HEK293 (cell line): ENCODE data around the gene ZNF652.

Source experiments
- CTCF ChIA-PET: fragments of 350-600 bp; formaldehyde crosslinking; extraction: SDS; loops from one replicate; lab custom pipeline; 2021; ENCODE audit warnings: antibody characterized with exemption; lab: Yijun Ruan, JAX
- POLR2A ChIA-PET: fragments of 300-600 bp; formaldehyde crosslinking; extraction: SDS; loops from one replicate; lab custom pipeline; 2020; ENCODE audit warnings: antibody characterized with exemption, inconsistent platforms; lab: Yijun Ruan, JAX
- H3K27ac ChIP-seq: fragments of 200-500 bp; sonication (Bioruptor generic); 2 replicates; pipeline ENCODE4 v1.5.1; 2014; ENCODE audit warnings: low read depth, low read length, control low read depth, inconsistent platforms; ENCODE audit errors: extremely low read depth
- H3K36me3 ChIP-seq, 2 experiments: fragments of 200-500 bp in 1 of 2; sonication (Bioruptor generic) in 1 of 2; 1 replicate in 1 of 2; 2 replicates in 1 of 2; pipeline ENCODE4 v1.5.1; 2014 to 2017; ENCODE audit warnings: inconsistent platforms in 2 of 2, low read length in 2 of 2; ENCODE audit not compliant: control insufficient read depth in 2 of 2, insufficient read depth in 1 of 2
- H3K4me1 ChIP-seq: fragments of 200-500 bp; sonication (Bioruptor generic); 2 replicates; pipeline ENCODE4 v1.5.1; 2014; ENCODE audit warnings: mild to moderate bottlenecking, low read length, inconsistent platforms; ENCODE audit not compliant: control insufficient read depth, insufficient read depth
- H3K4me3 ChIP-seq: 2 replicates; pipeline ENCODE4 v1.5.1; 2011; ENCODE audit warnings: low read depth, mild to moderate bottlenecking, control low read depth, low read length, moderate library complexity
- H3K9me3 ChIP-seq: fragments of 200-500 bp; sonication (Bioruptor generic); 2 replicates; pipeline ENCODE4 v1.5.1; 2014; ENCODE audit warnings: low read depth, low read length, inconsistent platforms; ENCODE audit not compliant: control insufficient read depth, insufficient read depth
- OVOL3 ChIP-seq: fragments of 450-650 bp; formaldehyde crosslinking; IDR thresholded peaks from 2 replicates; pipeline ENCODE4 v1.5.1; 2016; ENCODE audit warnings: missing biosample characterization, missing genetic modification characterization
- SCRT2 ChIP-seq: fragments of 450-650 bp; formaldehyde crosslinking; IDR thresholded peaks from 2 replicates; pipeline ENCODE4 v1.5.1; 2016; ENCODE audit warnings: missing biosample characterization, missing genetic modification characterization
- ZBTB20 ChIP-seq: fragments of 450-650 bp; formaldehyde crosslinking; IDR thresholded peaks from 2 replicates; pipeline ENCODE4 v1.5.1; 2016; ENCODE audit warnings: missing biosample characterization, missing genetic modification characterization
- ZEB2 ChIP-seq: fragments of 450-650 bp; formaldehyde crosslinking; IDR thresholded peaks from 2 replicates; pipeline ENCODE4 v1.5.1; 2016; ENCODE audit warnings: missing biosample characterization, missing genetic modification characterization
- ZIC2 ChIP-seq: fragments of 450-650 bp; formaldehyde crosslinking; IDR thresholded peaks from 2 replicates; pipeline ENCODE4 v1.5.1; 2016; ENCODE audit warnings: missing biosample characterization, missing genetic modification characterization
- ZNF266 ChIP-seq: fragments of 450-650 bp; formaldehyde crosslinking; IDR thresholded peaks from 2 replicates; pipeline ENCODE4 v1.5.1; 2016; ENCODE audit warnings: missing biosample characterization, missing genetic modification characterization, low read depth
- ZNF274 ChIP-seq, 2 experiments: fragments of 200-500 bp in 1 of 2; fragments of 450-650 bp in 1 of 2; sonication (Bioruptor generic) in 1 of 2; formaldehyde crosslinking in 1 of 2; IDR thresholded peaks; 2 replicates each; pipeline versions ENCODE4 v1.5.1 to v1.6.1; 2014 to 2016; ENCODE audit warnings: borderline replicate concordance in 1 of 2, inconsistent platforms in 1 of 2, low read length in 1 of 2, missing biosample characterization in 1 of 2, missing genetic modification characterization in 1 of 2
- ZNF354C ChIP-seq: fragments of 450-650 bp; formaldehyde crosslinking; IDR thresholded peaks from 2 replicates; pipeline ENCODE4 v1.5.1; 2016; ENCODE audit warnings: missing biosample characterization, missing genetic modification characterization, low read depth, borderline replicate concordance
- ZNF426 ChIP-seq: fragments of 450-650 bp; formaldehyde crosslinking; IDR thresholded peaks from 2 replicates; pipeline ENCODE4 v1.5.1; 2017; ENCODE audit warnings: missing biosample characterization, missing genetic modification characterization, mild to moderate bottlenecking, inconsistent platforms, moderate library complexity
- ZNF473 ChIP-seq: fragments of 450-650 bp; formaldehyde crosslinking; IDR thresholded peaks from 2 replicates; pipeline ENCODE4 v1.5.1; 2017; ENCODE audit warnings: missing biosample characterization, missing genetic modification characterization
- ZNF558 ChIP-seq: fragments of 450-650 bp; formaldehyde crosslinking; IDR thresholded peaks from 2 replicates; pipeline ENCODE4 v1.5.1; 2016; ENCODE audit warnings: missing biosample characterization, missing genetic modification characterization
- ZNF768 ChIP-seq: fragments of 450-650 bp; formaldehyde crosslinking; IDR thresholded peaks from 2 replicates; pipeline ENCODE4 v1.5.1; 2018; ENCODE audit warnings: missing biosample characterization, mild to moderate bottlenecking, missing genetic modification characterization
- ZSCAN23 ChIP-seq: fragments of 450-650 bp; formaldehyde crosslinking; IDR thresholded peaks from 2 replicates; pipeline ENCODE4 v1.5.1; 2016; ENCODE audit warnings: missing biosample characterization, missing genetic modification characterization
- TF ChIP-seq, protein P1 (sequence below): fragments of 450-650 bp; formaldehyde crosslinking; IDR thresholded peaks from 2 replicates; pipeline ENCODE4 v1.5.1; 2016; ENCODE audit warnings: missing biosample characterization, missing genetic modification characterization
- TF ChIP-seq, protein P2 (sequence below): fragments of 450-650 bp; formaldehyde crosslinking; IDR thresholded peaks from 2 replicates; pipeline ENCODE4 v1.5.1; 2016; ENCODE audit warnings: missing biosample characterization, missing genetic modification characterization
- TF ChIP-seq, protein P3 (sequence below): fragments of 450-650 bp; formaldehyde crosslinking; IDR thresholded peaks from 2 replicates; pipeline ENCODE4 v1.5.1; 2017; ENCODE audit warnings: missing biosample characterization, missing genetic modification characterization
- TF ChIP-seq, protein P4 (sequence below): fragments of 450-650 bp; formaldehyde crosslinking; IDR thresholded peaks from 2 replicates; pipeline ENCODE4 v1.5.1; 2016; ENCODE audit warnings: missing biosample characterization, missing genetic modification characterization, low read depth
- TF ChIP-seq, protein P5 (sequence below): fragments of 450-650 bp; formaldehyde crosslinking; IDR thresholded peaks from 2 replicates; pipeline ENCODE4 v1.5.1; 2016; ENCODE audit warnings: missing biosample characterization, missing genetic modification characterization

The ZNF652 gene

DNA sequence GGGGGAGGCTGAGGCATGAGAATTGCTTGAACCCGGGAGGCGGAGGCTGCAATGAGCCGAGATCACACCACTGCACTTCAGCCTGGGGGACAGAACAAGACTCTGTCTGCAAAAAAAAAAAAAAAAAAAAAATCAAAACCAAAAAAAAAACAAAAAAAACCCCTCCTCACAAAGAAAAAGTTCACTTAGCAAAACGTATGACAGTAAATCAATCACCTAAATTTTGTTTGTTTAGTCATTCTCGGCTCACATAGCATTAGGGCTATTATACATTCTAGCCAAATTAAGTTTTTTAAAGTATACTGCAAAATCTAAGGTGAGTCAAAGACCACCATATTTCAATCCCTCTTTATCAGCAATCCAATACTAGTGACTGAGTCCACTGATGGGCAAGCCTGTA is 5.7 kb downstream of the ZNF652 start:
- H3K4me1 ChIP-seq: peaks cover 38% of the 10 kb centered on the region
- POLR2A ChIA-PET: interaction anchor here (0.6 kb wide), 1 partner anchor 352 kb away, joined by 3 read pairs; no protein-coding TSS in a partner anchor
- H3K36me3 ChIP-seq: peaks cover 3 to 4% of the 10 kb centered on the region in 2 experiments
- H3K9me3 ChIP-seq: no peaks in the 10 kb centered on the region
- no peak overlapping the region for H3K27ac ChIP-seq
- CTCF ChIA-PET: interaction anchor here (0.7 to 1.0 kb wide), 2 partner anchors 27 to 41 kb away, joined by 3 read pairs; no protein-coding TSS in a partner anchor
- no peak for TF ChIP-seq SCRT2 (tag by site-specific recombination)
- TF ChIP-seq, protein P1, sequence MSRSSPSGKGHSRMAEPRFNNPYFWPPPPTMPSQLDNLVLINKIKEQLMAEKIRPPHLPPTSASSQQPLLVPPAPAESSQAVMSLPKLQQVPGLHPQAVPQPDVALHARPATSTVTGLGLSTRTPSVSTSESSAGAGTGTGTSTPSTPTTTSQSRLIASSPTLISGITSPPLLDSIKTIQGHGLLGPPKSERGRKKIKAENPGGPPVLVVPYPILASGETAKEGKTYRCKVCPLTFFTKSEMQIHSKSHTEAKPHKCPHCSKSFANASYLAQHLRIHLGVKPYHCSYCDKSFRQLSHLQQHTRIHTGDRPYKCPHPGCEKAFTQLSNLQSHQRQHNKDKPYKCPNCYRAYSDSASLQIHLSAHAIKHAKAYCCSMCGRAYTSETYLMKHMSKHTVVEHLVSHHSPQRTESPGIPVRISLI (tag by site-specific recombination): peak; percentile 85
- TF ChIP-seq, protein P2, sequence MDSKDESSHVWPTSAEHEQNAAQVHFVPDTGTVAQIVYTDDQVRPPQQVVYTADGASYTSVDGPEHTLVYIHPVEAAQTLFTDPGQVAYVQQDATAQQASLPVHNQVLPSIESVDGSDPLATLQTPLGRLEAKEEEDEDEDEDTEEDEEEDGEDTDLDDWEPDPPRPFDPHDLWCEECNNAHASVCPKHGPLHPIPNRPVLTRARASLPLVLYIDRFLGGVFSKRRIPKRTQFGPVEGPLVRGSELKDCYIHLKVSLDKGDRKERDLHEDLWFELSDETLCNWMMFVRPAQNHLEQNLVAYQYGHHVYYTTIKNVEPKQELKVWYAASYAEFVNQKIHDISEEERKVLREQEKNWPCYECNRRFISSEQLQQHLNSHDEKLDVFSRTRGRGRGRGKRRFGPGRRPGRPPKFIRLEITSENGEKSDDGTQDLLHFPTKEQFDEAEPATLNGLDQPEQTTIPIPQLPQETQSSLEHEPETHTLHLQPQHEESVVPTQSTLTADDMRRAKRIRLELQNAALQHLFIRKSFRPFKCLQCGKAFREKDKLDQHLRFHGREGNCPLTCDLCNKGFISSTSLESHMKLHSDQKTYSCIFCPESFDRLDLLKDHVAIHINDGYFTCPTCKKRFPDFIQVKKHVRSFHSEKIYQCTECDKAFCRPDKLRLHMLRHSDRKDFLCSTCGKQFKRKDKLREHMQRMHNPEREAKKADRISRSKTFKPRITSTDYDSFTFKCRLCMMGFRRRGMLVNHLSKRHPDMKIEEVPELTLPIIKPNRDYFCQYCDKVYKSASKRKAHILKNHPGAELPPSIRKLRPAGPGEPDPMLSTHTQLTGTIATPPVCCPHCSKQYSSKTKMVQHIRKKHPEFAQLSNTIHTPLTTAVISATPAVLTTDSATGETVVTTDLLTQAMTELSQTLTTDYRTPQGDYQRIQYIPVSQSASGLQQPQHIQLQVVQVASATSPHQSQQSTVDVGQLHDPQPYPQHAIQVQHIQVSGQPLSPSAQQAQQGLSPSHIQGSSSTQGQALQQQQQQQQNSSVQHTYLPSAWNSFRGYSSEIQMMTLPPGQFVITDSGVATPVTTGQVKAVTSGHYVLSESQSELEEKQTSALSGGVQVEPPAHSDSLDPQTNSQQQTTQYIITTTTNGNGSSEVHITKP: peak; percentile 17; the same call in 1 of the 2 replicates
- TF ChIP-seq, protein P3, sequence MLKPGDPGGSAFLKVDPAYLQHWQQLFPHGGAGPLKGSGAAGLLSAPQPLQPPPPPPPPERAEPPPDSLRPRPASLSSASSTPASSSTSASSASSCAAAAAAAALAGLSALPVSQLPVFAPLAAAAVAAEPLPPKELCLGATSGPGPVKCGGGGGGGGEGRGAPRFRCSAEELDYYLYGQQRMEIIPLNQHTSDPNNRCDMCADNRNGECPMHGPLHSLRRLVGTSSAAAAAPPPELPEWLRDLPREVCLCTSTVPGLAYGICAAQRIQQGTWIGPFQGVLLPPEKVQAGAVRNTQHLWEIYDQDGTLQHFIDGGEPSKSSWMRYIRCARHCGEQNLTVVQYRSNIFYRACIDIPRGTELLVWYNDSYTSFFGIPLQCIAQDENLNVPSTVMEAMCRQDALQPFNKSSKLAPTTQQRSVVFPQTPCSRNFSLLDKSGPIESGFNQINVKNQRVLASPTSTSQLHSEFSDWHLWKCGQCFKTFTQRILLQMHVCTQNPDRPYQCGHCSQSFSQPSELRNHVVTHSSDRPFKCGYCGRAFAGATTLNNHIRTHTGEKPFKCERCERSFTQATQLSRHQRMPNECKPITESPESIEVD: peak; percentile 76
- no peak overlapping the region for H3K4me3 ChIP-seq

DNA sequence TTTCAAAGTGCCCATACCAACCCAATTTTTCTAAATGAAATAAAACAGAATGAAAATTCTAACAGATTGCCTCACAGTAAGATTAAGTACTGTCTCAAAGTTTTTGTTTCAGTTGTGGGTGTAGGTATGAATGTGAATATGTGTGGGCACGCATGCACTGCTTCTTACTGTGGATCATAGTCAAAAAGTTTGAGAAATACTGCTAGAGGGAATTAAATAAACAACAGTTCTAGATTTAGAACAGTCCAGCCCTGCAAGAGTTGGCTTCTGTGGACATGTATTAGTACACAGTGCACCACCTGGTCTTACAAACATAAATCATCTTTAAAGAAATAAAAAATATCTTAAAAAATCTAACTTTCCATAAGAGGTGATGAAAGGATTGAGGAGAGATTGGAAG is 8.4 kb downstream of the ZNF652 start:
- Histone ChIP-seq H3K4me3 (no peak overlapping the region), H3K9me3 (no peaks in the 10 kb centered on the region), H3K27ac (no peak overlapping the region), H3K4me1 (peaks cover 25% of the 10 kb centered on the region), H3K36me3 (peaks cover 3 to 7% of the 10 kb centered on the region in 2 experiments)
- ChIA-PET CTCF (interaction anchor here (0.5 to 1.0 kb wide), 2 partner anchors 21 to 132 kb away, joined by 3 to 4 read pairs; no protein-coding TSS in a partner anchor), POLR2A (no interaction called here)
- TF ChIP-seq, protein P4, sequence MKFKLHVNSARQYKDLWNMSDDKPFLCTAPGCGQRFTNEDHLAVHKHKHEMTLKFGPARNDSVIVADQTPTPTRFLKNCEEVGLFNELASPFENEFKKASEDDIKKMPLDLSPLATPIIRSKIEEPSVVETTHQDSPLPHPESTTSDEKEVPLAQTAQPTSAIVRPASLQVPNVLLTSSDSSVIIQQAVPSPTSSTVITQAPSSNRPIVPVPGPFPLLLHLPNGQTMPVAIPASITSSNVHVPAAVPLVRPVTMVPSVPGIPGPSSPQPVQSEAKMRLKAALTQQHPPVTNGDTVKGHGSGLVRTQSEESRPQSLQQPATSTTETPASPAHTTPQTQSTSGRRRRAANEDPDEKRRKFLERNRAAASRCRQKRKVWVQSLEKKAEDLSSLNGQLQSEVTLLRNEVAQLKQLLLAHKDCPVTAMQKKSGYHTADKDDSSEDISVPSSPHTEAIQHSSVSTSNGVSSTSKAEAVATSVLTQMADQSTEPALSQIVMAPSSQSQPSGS (tag by site-specific recombination): no peak
- no peak for TF ChIP-seq ZNF473 (tag by site-specific recombination)
- no peak for TF ChIP-seq ZNF274 (IDR thresholded peaks at IDR 0.05; ENCODE audit: low read length)
- TF ChIP-seq ZNF274 (tag by site-specific recombination; IDR thresholded peaks at IDR 0.05; ENCODE audit: borderline replicate concordance): no peak
- TF ChIP-seq, protein P2: no peak
- no peak for TF ChIP-seq ZNF558
- no peak for TF ChIP-seq ZEB2 (tag by site-specific recombination)
- TF ChIP-seq, protein P5, sequence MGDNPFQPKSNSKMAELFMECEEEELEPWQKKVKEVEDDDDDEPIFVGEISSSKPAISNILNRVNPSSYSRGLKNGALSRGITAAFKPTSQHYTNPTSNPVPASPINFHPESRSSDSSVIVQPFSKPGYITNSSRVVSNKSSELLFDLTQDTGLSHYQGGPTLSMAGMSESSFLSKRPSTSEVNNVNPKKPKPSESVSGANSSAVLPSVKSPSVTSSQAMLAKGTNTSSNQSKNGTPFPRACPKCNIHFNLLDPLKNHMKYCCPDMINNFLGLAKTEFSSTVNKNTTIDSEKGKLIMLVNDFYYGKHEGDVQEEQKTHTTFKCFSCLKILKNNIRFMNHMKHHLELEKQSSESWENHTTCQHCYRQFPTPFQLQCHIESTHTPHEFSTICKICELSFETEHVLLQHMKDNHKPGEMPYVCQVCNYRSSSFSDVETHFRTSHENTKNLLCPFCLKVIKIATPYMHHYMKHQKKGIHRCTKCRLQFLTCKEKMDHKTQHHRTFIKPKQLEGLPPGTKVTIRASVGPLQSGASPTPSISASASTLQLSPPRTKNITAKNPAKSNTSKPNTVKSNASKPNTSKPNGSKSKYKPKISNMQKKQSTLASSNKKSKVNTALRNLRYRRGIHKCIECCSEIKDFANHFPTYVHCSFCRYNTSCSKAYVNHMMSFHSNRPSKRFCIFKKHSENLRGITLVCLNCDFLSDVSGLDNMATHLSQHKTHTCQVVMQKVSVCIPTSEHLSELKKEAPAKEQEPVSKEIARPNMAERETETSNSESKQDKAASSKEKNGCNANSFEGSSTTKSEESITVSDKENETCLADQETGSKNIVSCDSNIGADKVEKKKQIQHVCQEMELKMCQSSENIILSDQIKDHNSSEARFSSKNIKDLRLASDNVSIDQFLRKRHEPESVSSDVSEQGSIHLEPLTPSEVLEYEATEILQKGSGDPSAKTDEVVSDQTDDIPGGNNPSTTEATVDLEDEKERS (tag by site-specific recombination): no peak
- no peak for TF ChIP-seq ZIC2 (tag by site-specific recombination)
- no peak for TF ChIP-seq ZNF266 (tag by site-specific recombination)
- no peak for TF ChIP-seq OVOL3
- no peak for TF ChIP-seq ZBTB20 (tag by site-specific recombination)
- TF ChIP-seq ZNF768 (tag by site-specific recombination): no peak
- no peak for TF ChIP-seq ZNF354C (tag by site-specific recombination)
- no peak for TF ChIP-seq ZSCAN23 (tag by site-specific recombination)
- no peak for TF ChIP-seq ZNF426 (tag by site-specific recombination)
